AG04449 (cell line): ENCODE data around the gene NUP214.
"Not testable (repeated sequence)": the region's sequence is repeated elsewhere in the genome, so short reads cannot be mapped to it uniquely, and the experiment has no call there.

Experiments
- CTCF ChIA-PET: fragments of 350-600 bp; formaldehyde crosslinking; extraction: SDS; loops from one replicate; lab custom pipeline; 2021; ENCODE audit warnings: antibody characterized with exemption; lab: Yijun Ruan, JAX
- POLR2A ChIA-PET: fragments of 400-600, 350-600 bp; formaldehyde crosslinking; extraction: SDS; loops from one replicate; lab custom pipeline; 2020; ENCODE audit warnings: antibody characterized with exemption, inconsistent platforms; lab: Yijun Ruan, JAX
- DNase-seq: peaks from one replicate; pipeline ENCODE4 v3.0.0-alpha.2; 2010; ENCODE audit warnings: low read depth, low spot score
- H3K4me3 ChIP-seq: 2 replicates; pipeline ENCODE4 v1.5.1; 2011; ENCODE audit warnings: low read depth, mild to moderate bottlenecking, control low read depth, low read length
- TF ChIP-seq, protein P1 (sequence below): IDR thresholded peaks from one replicate; pipeline ENCODE4 v1.5.1; 2011; ENCODE audit warnings: mild to moderate bottlenecking, moderate library complexity, low read length, control low read depth, inconsistent platforms; ENCODE audit not compliant: insufficient read depth; ENCODE audit errors: missing control alignments

NUP214 gene

DNA sequence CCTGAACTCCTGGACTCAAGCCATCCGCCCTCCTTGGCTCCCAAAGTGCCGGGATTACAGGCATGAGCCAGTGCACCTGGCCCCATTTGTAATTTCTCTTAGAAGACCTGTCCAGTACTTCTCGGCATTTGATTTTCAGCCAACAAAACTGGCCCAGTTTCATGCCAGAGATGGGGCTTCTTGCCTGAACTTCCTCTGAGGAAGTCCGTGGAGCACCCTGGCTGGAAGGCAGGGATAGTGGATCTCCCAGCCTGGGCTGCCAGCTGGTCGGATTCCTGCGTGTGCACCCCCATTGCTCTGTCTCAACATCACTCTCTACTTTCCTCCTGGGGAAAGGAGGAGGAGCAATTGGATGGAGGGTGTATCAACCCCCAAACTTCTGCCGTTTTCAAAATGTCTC is 111.9 kb downstream of the NUP214 start:
- TF ChIP-seq, protein P1, sequence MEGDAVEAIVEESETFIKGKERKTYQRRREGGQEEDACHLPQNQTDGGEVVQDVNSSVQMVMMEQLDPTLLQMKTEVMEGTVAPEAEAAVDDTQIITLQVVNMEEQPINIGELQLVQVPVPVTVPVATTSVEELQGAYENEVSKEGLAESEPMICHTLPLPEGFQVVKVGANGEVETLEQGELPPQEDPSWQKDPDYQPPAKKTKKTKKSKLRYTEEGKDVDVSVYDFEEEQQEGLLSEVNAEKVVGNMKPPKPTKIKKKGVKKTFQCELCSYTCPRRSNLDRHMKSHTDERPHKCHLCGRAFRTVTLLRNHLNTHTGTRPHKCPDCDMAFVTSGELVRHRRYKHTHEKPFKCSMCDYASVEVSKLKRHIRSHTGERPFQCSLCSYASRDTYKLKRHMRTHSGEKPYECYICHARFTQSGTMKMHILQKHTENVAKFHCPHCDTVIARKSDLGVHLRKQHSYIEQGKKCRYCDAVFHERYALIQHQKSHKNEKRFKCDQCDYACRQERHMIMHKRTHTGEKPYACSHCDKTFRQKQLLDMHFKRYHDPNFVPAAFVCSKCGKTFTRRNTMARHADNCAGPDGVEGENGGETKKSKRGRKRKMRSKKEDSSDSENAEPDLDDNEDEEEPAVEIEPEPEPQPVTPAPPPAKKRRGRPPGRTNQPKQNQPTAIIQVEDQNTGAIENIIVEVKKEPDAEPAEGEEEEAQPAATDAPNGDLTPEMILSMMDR = no peak
- no peak for DNase-seq
- ChIA-PET POLR2A (interaction anchor here (0.6 kb wide), 1 partner anchor 19 kb away, joined by 4 read pairs; no protein-coding TSS in a partner anchor), CTCF (interaction anchor here (1.0 to 1.5 kb wide), 2 partner anchors 16 to 100 kb away, joined by 3 read pairs; no protein-coding TSS in a partner anchor)
- no peak overlapping the region for H3K4me3 ChIP-seq

GRCh38 chr9:131237931-131238401 is 112.6 kb downstream of the NUP214 start:
- ChIA-PET POLR2A (interaction anchor here (0.6 kb wide), 1 partner anchor 18 kb away, joined by 4 read pairs; no protein-coding TSS in a partner anchor), CTCF (interaction anchor here (1.0 to 1.5 kb wide), 2 partner anchors 15 to 99 kb away, joined by 3 read pairs; no protein-coding TSS in a partner anchor)
- DNase-seq = peak; percentile 67
- TF ChIP-seq, protein P1 = no peak
- no peak overlapping the region for H3K4me3 ChIP-seq

GRCh38 chr9:131238402-131239021 is 113.1 kb downstream of the NUP214 start:
- POLR2A ChIA-PET = interaction anchor here (0.5 kb wide), 1 partner anchor 1149 kb away, joined by 3 read pairs; no protein-coding TSS in a partner anchor
- no peak for DNase-seq
- TF ChIP-seq, protein P1 = no peak

DNA sequence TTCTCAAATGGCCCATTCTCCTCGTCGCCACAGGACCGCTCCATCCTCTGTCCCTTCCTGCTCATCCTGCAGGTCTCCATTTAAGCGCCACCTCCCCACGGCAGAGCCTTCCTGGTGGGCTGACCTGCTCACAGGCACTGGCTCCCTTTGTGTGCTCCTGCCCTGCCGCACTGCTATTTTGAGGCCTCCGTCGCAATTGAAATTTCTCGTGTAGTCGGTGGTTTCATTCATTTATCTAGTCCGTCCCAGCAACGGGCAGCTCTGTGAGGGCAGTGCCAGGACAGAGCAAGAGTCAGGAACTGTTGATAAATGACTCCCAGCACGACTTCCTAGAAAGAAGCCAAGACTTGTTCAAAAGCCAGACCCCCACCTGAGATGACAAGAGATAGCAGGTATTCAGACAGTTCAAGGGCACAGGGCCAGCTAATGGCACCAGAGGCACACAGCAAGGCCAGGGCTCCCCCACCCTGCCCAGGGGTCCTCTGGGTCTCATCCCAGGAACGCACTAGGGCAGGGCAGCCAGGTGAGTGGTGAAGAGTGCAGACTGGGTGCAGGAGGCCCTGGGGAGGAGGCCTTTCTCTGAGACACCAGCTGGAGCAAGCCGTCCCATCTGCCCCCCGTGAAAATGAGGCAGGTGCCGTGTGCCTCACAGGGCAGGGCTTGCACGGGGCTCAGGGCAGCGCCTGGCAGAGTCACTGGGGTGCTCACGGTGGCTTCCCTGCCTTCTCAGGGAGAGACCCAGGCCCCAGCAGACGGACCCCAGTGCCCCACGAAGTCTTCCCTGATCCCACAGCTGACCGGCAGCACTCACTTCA is 114.0 kb downstream of the NUP214 start:
- DNase-seq = no peak
- H3K4me3 ChIP-seq = no peak overlapping the region
- TF ChIP-seq, protein P1 = no peak
- CTCF ChIA-PET = no interaction called here
- POLR2A ChIA-PET = interaction anchor here (0.5 to 0.7 kb wide), 2 partner anchors 9 to 1148 kb away, joined by 3 read pairs; no protein-coding TSS in a partner anchor

More at GRCh38 chr9:131238402-131239021, 113.1 kb downstream of the NUP214 start:
- H3K4me3 ChIP-seq = no peak overlapping the region
- CTCF ChIA-PET = interaction anchor here (1.0 to 1.5 kb wide), 2 partner anchors 14 to 99 kb away, joined by 3 read pairs; no protein-coding TSS in a partner anchor

DNA sequence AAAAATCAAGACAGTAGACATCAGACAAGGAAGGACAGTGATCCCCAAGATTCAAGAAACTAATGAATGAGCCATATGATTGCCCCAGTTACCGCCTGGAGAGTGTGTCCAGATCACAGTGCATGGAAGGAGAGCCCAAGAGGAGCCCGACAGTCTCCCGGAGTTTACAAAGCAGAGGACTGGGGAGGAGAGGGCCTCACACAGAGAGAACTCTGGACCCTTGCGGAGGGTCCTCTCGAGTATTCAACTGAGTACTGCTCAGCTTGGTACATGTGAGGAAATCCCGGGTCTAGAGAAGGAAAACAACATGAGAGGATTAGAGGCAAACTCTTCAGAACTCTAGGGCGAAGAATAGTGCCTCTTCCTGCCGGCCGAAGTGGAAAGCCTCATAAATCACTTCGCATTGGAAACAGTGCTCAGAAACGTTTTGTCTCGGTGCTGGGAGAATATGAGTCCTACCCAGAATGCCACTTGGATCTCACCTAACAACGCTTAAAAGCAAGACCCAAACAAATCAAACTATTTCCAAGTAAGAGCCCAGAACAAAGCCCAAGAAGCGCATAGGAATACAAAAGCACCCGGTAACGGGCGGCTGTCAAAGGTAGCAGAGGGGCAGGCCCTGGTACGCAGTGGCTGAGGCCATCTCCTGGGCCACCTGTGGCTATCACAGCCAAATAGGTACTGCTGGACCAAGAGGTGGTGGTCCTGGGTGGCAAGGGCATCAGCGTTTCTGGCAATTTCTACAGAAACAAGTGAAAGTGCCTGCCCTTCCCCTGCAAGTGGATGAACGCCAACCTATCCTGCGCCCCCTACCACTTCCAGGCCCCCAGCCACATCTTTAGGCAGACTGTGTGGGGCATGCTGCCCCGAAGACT is 114.9 kb downstream of the NUP214 start:
- DNase-seq = no peak
- ChIA-PET POLR2A (interaction anchor here (0.7 kb wide), 1 partner anchor 10 kb away, joined by 3 read pairs; no protein-coding TSS in a partner anchor), CTCF (no interaction called here)
- H3K4me3 ChIP-seq = no peak overlapping the region
- TF ChIP-seq, protein P1 = no peak

GRCh38 chr9:131244331-131244730 is 118.9 kb downstream of the NUP214 start:
- CTCF ChIA-PET, POLR2A ChIA-PET, H3K4me3 ChIP-seq, DNase-seq: not testable (repeated sequence)
